ENCODE measurements around the gene KRTAP1-5.
"Not testable (repeated sequence)": the region's sequence is repeated elsewhere in the genome, so short reads cannot be mapped to it uniquely, and the experiment has no call there.

KRTAP1-5 gene

GRCh38 chr17:41026715-41027471 lies at the start of gene KRTAP1-5:
Gene KRTAP1-5 (minus strand): TSS chr17:41027208. CDS start chr17:41027155, 53 bp downstream.
- no peak for DNase-seq

- no peak for DNase-seq
Measured at GRCh38 chr17:41076788-41077187, 49.8 kb upstream of the KRTAP1-5 start.

GRCh38 chr17:41073676-41074075 lies 46.7 kb upstream of the KRTAP1-5 start:
- no peak for DNase-seq

- DNase-seq = peak in 1 of 2 experiments; percentile 14
Measured at GRCh38 chr17:41071606-41072360, 44.8 kb upstream of the KRTAP1-5 start.

- no peak for DNase-seq
Measured at GRCh38 chr17:41069031-41069430, 42.0 kb upstream of the KRTAP1-5 start.

- no peak for DNase-seq
Measured at GRCh38 chr17:41067281-41067680, 40.3 kb upstream of the KRTAP1-5 start.

- DNase-seq = no peak
Measured at GRCh38 chr17:41065829-41066624, 39.0 kb upstream of the KRTAP1-5 start, which contains the start of gene KRTAP2-4. Gene KRTAP2-4 (minus strand): TSS chr17:41065879. CDS start chr17:41065845, 34 bp downstream.

GRCh38 chr17:41065016-41065689 lies 38.1 kb upstream of the KRTAP1-5 start:
- not testable (repeated sequence) for DNase-seq

- DNase-seq = no peak
Measured at GRCh38 chr17:41064301-41064700, 37.3 kb upstream of the KRTAP1-5 start.

- DNase-seq = no peak
Measured at GRCh38 chr17:41063449-41063848, 36.4 kb upstream of the KRTAP1-5 start.

- DNase-seq = no peak
Measured at GRCh38 chr17:41061964-41062363, 35.0 kb upstream of the KRTAP1-5 start.

- DNase-seq = no peak
Measured at GRCh38 chr17:41060052-41060604, 33.1 kb upstream of the KRTAP1-5 start, which contains the start of gene KRTAP2-3. Gene KRTAP2-3 (minus strand): TSS chr17:41060114. CDS start chr17:41060050, 64 bp downstream.

GRCh38 chr17:41059276-41060051 lies 32.5 kb upstream of the KRTAP1-5 start:
- not testable (repeated sequence) for DNase-seq

- DNase-seq = no peak
Measured at GRCh38 chr17:41058741-41059140, 31.7 kb upstream of the KRTAP1-5 start.

GRCh38 chr17:41057547-41057946 lies 30.5 kb upstream of the KRTAP1-5 start:
- no peak for DNase-seq

- DNase-seq = not testable (repeated sequence)
Measured at GRCh38 chr17:41055130-41055529, 28.1 kb upstream of the KRTAP1-5 start, which contains the start of gene KRTAP2-2. Gene KRTAP2-2 (minus strand): TSS chr17:41055230. CDS start chr17:41055211, 19 bp downstream.

- DNase-seq = not testable (repeated sequence)
Measured at GRCh38 chr17:41054556-41054955, 27.5 kb upstream of the KRTAP1-5 start.

GRCh38 chr17:41054025-41054424 lies 27.0 kb upstream of the KRTAP1-5 start:
- DNase-seq = no peak

GRCh38 chr17:41052566-41052965 lies 25.6 kb upstream of the KRTAP1-5 start:
- no peak for DNase-seq

- DNase-seq = no peak
Measured at GRCh38 chr17:41049110-41049509, 22.1 kb upstream of the KRTAP1-5 start.

- no peak for DNase-seq
Measured at GRCh38 chr17:41048441-41048840, 21.4 kb upstream of the KRTAP1-5 start.
